ENCODE measurements around the gene ERMAP.
"Not testable (repeated sequence)": the region's sequence is repeated elsewhere in the genome, so short reads cannot be mapped to it uniquely, and the experiment has no call there.

ERMAP gene

GRCh38 chr1:42869751-42870150 lies 52.8 kb downstream of the ERMAP start:
- FAIRE-seq, result not testable (repeated sequence)

GRCh38 chr1:42873108-42873507 lies 56.2 kb downstream of the ERMAP start:
- DNase-seq (ENCODE audit: insufficient read length, low spot score); FAIRE-seq: not testable (repeated sequence)

More at GRCh38 chr1:42869751-42870150, 52.8 kb downstream of the ERMAP start:
- DNase-seq (ENCODE audit: insufficient read length, low spot score), result not testable (repeated sequence)

GRCh38 chr1:42873670-42874069 lies 56.7 kb downstream of the ERMAP start:
- DNase-seq (ENCODE audit: insufficient read length, low spot score) (no peak), FAIRE-seq (no peak)

GRCh38 chr1:42876009-42876408 lies 59.1 kb downstream of the ERMAP start:
- FAIRE-seq (no peak), DNase-seq (ENCODE audit: insufficient read length, low spot score) (no peak)

GRCh38 chr1:42877380-42877779 lies 60.5 kb downstream of the ERMAP start:
- FAIRE-seq (no peak), DNase-seq (ENCODE audit: insufficient read length, low spot score) (no peak)

GRCh38 chr1:42880384-42880783 lies 63.5 kb downstream of the ERMAP start:
- DNase-seq (ENCODE audit: insufficient read length, low spot score), result no peak
- FAIRE-seq, result no peak

- DNase-seq (ENCODE audit: insufficient read length, low spot score) (no peak), FAIRE-seq (no peak)
Measured at GRCh38 chr1:42886046-42886739, 69.3 kb downstream of the ERMAP start.

GRCh38 chr1:42886800-42887199 lies 69.9 kb downstream of the ERMAP start:
- no peak for DNase-seq (ENCODE audit: insufficient read length, low spot score)

GRCh38 chr1:42887366-42887765 lies 70.4 kb downstream of the ERMAP start:
- FAIRE-seq (no peak), DNase-seq (ENCODE audit: insufficient read length, low spot score) (no peak)

More at GRCh38 chr1:42886800-42887199, 69.9 kb downstream of the ERMAP start:
- FAIRE-seq, result no peak

- FAIRE-seq, result no peak
- no peak for DNase-seq (ENCODE audit: insufficient read length, low spot score)
Measured at GRCh38 chr1:42888013-42888633, 71.2 kb downstream of the ERMAP start.

GRCh38 chr1:42889264-42889663 lies 72.3 kb downstream of the ERMAP start:
- FAIRE-seq (no peak), DNase-seq (ENCODE audit: insufficient read length, low spot score) (no peak)

- DNase-seq (ENCODE audit: insufficient read length, low spot score) (no peak), FAIRE-seq (no peak)
Measured at GRCh38 chr1:42891465-42892138, 74.7 kb downstream of the ERMAP start.

Data from GM19239 (cell line).